HG03521 (cell line): Measurements from ENCODE around the gene C2CD2L.
A peak's percentile ranks its signal among the peaks of the same experiment; 100 is the strongest.
"Not testable (repeated sequence)": the region's sequence is repeated elsewhere in the genome, so short reads cannot be mapped to it uniquely, and the experiment has no call there.

Experiments used
- ATAC-seq: cut with Tn5 transposase; IDR thresholded peaks from one replicate; pipeline ENCODE4 v1.9.1; 2021; ENCODE audit warnings: mild to moderate bottlenecking, moderate library complexity; ENCODE audit not compliant: unreplicated experiment

C2CD2L gene

DNA sequence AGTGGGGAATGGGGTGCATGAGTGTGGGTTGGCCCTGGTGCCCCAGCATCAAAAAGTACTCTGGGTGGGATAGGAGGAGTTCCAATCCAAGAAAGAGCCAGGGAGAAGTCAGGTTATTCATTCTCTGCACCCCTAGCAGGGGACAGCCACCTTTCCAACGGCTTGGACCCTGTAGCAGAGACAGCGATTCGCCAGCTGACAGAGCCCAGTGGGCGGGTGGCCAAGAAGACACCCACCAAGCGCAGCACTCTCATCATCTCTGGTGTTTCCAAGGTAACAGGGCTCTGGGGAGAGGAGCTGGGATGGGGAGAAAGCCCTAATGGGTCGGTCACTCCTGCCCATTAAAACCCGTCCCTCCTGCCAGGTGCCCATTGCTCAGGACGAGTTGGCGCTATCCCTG lies 6.6 kb downstream of the C2CD2L start:
- ATAC-seq, result no peak

DNA sequence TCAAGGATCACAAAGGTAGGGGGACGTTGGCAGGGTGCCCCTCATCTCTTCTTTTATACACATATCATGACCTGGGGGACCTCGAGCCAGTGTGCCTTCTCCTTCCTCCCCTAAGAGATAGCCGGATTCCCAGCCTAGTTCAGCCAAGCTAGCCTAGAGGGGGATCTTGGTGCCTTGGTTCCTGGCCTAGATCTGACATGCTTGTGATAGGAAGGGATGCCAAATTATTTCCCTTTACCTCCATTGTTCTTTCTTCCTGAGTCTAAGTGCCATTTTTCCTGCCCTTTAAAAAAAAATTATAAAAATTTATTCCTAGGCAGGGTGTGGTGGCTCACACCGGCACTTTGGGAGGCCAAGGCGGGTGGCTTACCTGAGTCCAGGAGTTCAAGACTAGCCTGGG lies 7.2 kb downstream of the C2CD2L start:
- ATAC-seq, result no peak

DNA sequence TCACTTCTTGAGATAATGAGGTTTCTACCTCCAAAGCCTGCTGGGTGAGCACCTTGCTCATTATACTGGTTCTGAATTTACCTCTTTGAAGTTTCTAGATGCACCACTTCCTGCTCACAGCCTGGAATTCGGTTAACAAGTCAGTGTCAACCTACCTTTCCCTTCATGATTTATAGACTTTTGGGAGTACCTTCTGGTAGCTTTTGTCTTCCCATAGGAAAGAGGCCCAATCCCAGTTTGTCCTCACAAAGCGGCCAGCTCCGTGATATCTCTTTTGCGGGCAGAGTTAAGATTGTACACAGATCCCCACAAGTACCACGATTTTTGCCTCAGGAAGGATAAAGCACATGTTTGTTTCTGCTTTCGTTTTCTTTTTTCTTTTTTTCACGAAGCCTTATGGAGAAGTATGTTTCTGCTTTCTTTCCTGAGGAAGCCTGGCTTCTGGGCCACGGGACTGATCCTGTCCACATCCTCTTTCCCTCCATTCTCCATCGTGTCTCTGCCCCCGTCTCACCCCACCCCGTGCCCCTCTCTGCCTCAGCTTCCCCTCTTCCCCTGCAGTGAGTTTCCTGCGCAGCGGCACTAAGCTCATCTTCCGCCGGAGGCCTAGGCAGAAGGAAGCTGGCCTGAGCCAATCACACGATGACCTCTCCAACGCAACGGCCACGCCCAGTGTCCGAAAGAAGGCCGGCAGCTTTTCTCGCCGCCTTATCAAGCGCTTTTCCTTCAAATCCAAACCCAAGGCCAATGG lies 8.5 kb downstream of the C2CD2L start:
- ATAC-seq, result no peak

DNA sequence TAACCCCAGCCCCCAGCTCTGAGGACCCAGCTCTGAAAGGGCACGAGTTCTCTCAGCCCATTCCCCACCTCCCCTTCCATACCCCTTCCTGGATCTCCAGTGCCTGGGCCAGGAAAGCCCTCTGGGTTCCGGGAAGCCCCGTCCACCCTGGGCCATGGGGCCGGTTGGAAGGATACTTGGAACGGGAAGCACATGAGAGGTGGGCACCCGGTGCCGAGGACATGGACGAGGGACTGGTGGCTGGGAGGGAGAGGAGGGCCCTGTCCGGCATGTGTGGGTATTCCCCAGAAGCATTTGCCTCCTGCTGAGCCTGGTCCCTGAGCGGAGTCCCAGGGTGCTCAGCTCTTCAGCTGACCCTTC lies 9.1 kb downstream of the C2CD2L start:
- no peak for ATAC-seq

DNA sequence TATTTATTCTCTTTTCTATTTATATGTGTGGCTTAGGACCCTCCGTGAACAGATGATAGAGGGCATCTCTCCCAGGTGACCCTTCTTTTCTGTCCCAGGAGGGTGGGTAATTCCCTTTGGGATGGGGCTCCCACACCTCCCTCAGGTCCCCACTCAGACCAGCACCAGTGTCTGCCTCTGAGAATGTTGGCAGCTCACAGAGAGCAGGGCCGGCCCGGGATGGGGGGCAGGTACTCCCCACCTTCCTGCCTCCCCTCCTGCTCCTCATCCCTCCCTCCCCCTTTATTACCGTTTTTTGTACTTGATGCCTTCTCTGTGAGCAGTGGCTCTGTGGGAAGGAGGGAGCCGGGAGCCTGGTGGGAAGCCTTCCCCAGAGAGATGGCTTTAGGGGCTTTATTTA lies 9.5 kb downstream of the C2CD2L start:
- ATAC-seq, result no peak

DNA sequence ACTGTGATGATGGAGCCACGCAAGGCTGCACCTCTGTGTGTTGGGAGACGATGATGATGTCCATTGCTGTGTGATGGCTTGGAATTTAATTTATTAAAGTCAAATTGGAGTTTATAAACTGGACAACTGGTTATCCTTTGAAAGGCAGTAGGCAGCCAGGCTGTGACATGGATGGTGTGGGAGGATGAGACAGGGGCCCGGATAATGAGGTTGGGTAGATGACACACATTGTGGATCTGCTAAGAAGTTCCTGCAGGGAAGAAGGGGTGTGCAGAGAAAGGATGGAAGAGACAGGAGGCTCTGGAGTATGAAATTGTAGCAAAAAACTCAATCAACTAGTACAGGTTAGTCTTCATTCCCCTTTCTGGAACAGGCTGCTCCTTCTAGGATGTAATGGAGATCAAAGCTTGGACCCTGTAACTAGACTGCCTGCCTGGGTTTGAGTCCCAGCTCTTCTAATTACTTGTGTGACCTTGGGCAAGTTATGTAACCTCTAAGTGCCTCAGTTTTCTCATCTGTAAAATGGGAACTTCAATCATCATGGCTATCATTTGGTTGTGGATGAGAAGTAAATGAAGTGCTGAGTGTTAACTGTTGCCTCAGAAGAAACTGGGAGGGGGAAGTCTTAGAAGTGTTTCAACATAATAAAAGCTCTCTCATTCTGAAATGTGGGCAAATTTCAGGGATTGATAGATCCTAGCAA lies 10.0 kb downstream of the C2CD2L start:
- no peak for ATAC-seq

DNA sequence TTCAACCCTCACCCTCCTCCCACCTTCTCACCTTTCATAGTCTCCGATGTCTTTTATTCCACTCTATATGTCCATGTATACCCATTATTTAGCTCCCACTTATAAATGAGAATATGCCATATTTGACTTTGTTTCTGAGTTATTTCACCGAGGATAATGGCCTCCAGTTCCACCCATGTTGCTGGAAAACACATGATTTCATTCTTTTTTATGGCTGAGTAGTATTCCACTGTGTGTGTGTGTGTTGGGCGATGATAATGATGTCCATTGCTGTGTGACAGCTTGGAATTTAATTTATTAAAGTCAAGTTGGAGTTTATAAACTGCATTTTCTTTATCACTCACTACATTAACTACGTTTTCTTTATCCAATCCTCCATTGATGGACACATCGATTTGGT lies 11.1 kb downstream of the C2CD2L start:
- ATAC-seq, result no peak

DNA sequence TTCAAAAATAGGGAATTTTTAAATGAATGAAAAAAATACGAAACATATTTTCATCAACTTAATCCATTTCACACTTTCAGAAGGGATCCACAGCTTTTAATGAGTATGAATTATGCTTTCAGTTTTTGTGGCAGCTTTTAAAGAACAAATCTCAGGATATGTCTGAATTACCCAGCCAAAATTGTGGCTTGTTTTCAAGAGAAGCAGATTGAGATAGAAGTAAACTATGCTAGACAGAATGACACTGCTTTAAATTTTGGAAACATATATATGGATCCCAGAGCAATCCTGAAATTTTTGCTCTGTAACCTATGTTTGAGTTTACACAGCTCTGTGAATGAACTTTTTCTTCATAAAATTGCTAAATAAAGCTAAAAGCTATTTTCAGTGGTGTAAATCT lies 11.8 kb downstream of the C2CD2L start:
- no peak for ATAC-seq

DNA sequence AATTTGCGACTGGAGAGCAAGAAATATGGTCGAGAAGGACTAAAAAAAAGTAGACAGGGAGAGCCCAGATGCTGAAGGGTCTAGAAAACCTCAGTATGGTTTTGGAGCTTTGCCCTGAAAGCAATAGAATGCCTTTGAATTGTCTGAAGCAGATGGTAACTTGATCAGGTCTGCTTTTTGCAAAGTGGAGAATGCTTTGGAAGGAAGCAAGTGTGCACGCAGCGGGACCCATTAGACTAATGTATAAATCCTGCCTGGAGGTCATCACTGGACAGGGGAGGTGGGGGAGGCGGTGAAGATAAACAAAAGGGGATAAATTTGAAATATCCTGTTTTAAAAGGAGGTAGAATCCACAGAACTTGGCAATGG lies 13.5 kb downstream of the C2CD2L start:
- ATAC-seq, result no peak

DNA sequence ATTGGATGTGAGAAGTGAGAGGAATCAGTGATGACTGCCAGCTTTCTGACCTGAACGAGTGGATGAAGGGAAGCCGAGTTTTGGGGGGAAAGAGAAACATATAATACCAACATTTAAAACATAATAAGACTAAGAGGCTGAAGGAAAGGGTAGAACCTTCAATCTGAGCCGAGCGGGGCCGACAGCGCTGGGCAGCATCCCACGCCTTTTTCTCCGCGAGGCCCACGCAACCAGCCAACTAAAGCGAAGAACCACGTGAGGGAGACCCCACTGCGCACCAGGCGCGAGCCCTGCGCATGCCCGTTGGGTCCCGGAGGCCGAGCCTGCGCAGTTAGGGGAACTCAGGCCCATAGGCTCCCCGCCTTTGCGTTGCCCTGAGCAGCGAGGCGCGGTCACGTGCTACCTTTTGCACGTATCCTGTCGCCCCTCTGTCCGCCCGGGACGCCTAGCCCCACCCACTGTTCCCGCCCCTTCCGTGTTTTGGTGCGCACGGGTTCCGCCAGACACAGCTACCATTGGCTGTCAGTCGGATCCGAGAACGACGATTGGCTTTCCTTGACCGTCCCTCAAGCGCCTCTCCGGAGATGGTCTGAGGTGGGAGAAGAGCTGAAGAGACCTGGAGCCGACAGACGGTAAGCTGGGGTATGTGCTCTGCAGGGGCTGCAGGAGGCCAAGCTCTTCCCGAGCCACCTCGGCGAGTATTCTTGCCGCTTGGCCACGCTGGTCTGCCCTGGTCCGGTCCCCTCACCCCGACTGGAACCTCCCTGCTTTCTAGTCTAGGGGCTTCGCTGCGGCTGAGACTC lies 14.1 kb downstream of the C2CD2L start, which contains the start of gene HINFP:
TSS of gene HINFP (plus strand) at position 573 of the 803 bp plus-strand sequence. CDS start 5,365 bp downstream, outside the sequence.
- peak; percentile 96 for ATAC-seq

DNA sequence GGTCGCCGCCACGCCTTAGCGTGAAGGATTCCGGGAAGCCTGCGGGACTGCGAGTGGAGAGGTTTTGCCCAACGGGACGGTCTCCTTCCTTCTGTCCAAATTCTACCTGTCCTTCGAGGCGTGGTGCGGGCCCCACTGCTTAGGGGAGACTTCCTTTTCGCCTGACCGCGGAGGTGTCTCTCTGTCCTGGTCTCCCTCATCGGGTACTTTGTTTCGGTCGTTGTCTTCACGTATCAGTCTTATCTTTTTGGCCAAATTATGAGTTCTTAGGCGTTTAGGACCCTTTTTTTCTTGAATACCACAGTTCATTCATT lies 14.6 kb downstream of the C2CD2L start:
- no peak for ATAC-seq

DNA sequence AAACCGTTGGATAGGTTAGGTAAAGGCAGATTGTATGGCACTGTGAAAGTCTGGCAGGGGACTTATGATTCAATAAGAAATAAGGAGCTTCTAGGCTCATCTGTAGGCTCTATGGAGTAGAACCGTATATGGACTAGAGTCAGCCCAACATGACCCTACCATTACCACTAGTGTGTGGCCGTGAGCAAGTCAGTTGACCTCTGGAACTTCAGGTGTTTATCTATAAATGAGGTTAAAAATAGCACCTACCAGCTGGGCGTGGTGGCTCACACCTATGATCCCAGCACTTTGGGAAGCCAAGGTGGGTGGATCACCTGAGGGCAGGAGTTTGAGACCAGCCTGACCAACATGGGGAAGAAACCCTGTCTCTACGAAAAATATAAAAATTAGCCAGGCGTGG lies 18.7 kb downstream of the C2CD2L start:
- no peak for ATAC-seq

DNA sequence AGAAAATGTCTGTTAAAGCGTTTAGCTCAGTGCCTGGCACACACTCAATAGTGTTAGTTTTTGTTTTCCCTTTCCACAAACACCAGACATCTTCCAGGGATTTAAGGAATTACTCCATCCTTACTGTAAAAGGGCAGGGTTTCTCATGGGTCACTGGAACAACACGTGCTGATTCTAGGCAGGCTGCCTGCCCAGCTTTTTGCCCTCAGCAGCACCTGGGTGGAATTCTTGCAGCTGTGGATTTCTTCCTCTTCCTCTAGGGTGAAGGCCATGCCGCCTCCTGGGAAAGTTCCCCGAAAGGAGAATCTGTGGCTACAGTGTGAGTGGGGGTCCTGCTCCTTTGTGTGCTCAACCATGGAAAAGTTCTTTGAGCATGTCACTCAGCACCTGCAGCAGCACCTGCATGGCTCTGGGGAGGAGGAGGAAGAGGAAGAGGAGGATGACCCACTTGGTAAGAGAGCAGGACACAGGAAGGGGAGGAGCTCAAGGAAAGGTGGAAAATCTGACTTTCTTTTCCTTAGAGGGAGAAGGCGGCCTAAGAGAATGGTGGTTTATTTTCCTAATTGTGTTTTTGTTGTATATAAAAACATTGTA lies 19.6 kb downstream of the C2CD2L start:
- no peak for ATAC-seq

DNA sequence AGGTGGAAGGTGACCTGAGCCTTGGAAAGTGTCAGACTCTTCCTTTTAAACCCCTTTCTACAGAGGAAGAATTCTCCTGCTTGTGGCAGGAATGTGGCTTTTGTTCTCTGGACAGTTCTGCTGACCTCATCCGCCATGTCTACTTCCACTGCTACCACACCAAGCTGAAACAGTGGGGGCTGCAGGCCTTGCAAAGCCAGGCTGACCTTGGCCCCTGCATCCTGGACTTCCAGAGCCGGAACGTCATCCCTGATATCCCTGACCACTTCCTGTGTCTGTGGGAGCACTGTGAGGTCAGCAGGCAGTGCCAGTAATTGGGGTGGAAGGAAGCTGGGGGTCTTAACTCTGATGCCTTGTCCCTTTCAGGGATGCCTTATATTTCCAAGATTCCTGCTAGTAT lies 23.5 kb downstream of the C2CD2L start:
- no peak for ATAC-seq

DNA sequence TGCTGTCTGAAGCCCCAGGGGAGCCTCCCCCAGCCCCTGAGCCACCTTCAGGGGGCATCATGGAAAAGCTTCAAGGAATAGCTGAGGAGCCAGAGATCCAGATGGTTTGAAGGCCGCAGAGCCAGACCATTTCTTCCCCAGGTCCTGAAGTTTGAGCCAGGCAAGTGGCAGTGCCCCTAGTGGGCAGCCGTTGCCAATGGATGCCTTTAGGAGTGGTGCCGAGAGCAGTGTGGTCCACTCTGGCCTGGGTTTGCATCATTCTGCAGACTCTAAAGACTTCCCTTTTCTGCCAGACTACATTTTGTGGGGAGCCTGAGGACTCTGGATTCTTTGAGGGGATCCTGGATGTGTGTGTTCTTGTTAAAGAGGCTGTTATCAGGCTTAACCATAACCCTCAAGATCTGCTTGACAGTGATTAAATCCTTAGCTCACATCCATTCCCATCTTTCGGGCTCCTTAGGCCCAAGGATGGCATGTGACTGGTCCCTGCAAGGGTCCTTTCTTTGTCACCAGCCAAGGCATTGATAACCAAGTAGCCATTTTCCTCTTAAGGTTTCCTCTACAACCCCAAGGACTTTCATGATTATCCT lies 27.3 kb downstream of the C2CD2L start:
- ATAC-seq, result no peak

DNA sequence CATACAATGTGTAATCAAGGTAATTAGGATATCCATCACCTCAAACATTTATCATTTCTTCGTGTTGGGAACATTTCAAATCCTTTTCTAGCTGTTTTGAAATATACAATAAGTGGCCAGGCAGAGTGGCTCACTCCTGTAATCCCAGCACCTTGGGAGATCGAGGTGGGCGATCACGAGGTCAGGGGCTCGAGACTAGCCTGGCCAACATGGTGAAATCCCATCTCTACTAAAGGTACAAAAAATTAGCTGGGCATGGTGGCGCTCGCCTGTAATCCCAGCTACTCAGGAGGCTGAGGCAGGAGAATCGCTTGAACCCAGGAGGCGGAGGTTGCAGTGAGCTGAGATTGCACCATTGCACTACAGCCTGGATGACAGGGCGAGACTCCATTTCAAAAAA lies 32.1 kb downstream of the C2CD2L start:
- ATAC-seq, result not testable (repeated sequence)

DNA sequence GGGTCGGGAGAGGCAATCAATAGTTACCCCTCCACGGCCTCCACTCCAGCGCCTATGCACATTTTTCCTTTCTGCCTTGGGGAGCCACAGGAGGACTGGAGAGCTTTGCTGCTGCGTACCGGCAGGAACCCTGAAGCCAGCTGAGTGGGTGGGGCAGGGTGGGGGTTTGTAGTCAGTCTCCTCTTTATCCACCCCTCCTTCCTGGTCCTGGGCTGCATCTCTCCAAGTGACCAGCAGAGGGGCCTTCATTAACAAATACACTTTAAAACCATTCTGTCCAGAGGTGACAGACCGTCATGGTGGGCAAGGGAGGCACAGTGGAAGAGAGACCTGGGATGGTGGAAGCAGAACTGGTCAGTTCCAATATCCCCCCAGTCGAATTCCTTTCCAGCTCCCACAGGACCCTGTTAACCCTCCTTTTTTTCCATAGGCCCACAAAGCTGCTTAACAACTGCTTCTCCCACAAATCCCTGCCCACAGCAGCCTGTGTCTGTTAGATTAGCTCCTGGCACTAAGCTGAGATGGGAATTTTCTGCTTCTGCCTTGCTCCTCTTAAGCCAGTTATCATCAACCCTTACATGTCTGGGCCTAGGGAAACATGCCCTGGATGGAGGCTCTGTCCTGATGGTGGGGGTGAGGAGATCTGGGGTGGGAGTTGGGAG lies 37.8 kb downstream of the C2CD2L start:
- ATAC-seq, result no peak

DNA sequence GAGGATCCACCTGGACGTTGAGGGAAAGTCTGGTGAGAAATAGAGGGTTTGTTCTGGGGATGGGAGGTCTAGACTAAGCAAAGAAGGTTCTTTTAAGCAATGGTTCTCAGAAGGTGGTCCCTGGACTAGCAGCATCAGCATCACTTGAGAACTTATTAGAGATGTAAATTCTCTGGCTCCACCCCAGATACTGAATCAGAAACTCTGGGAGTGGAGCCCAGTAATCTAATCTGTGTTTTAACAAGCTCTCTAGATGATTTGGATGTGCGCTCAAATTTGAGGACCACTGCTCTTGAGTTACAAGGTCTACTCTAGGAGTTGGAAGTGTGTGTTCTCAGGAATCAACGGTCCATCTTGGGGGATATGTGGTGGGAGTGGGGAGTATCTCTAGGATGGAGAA lies 38.4 kb downstream of the C2CD2L start:
- ATAC-seq, result no peak

DNA sequence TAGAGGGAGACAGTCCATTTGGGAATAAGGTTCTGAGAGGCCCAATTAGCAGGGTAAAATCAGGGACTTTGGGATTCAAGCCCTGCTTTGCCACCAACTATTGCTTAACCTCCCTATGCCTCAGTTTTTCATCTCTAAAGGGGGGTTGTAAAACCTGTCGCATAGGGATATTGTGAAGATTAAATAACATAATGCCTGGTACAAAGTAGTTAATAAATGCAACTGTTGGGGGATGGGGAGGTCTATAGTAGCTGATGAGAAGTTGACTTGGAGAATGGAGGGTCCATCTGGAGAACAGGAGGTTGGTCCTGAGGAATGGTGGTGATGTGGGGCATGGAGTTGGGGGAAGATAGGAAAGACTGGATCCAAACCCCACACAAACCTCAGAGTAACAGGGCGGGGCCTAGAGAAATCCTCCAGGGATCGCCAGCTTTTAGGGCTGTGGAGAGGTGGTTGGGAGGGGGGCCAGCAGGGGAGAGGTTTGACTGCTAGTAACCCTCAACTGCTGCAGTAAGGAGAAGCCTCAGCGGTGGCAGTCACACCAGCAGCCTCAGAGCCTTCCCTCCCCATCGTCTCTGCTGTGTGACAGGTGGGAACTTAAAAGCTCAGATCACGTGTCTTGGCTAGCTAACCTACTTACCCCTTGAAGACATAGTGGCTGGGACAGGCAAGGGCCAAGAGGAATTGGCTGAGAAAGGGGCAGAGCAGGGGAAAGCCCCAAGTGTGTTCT lies 40.6 kb downstream of the C2CD2L start:
- ATAC-seq, result no peak

DNA sequence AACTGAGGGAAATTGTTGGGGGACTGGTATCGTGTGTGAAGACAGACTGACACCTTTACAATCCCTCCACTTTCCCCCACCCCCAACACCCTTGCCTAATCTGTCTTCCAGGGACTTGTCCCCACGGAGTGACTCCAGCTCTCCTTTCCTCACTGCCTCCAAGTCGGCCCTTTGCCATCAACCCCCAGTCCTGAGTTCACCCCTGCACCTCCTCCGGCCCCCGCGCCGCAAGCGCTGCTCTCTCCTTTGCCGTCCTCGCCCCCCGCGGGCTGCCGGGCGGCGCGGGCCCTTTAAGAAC lies 41.5 kb downstream of the C2CD2L start:
- no peak for ATAC-seq
